ENCODE data around the gene CBLN1.

The CBLN1 gene

GRCh38 chr16:49281480-49281842 lies at the start of gene CBLN1:
Gene CBLN1 (minus strand): TSS chr16:49281838. CDS start chr16:49281465, 373 bp downstream.
- Histone ChIP-seq H3K4me3 (ENCODE audit: insufficient read length, low read depth) (peak within 1 kb of the TSS; percentile 83), H3K9ac (ENCODE audit: insufficient read length, low read depth) (peak within 1 kb of the TSS; percentile 90), H3K9me3 (ENCODE audit: insufficient read depth, low read length) (no peaks in the 10 kb centered on the region), H3K4me1 (ENCODE audit: insufficient read depth, insufficient read length) (peaks cover 13% of the 10 kb centered on the region), H3K27me3 (ENCODE audit: insufficient read depth, insufficient read length) (peaks cover 58% of the 10 kb centered on the region), H3K36me3 (ENCODE audit: insufficient read depth, insufficient read length, low read length) (no peaks in the 10 kb centered on the region)
- TF ChIP-seq YY1 (IDR thresholded peaks at IDR 0.05; ENCODE audit: insufficient read depth, insufficient read length) (no peak), SUZ12 (IDR thresholded peaks at IDR 0.05; ENCODE audit: extremely low read depth, insufficient read depth, insufficient read length) (no peak), ZNF274 (IDR thresholded peaks at IDR 0.05; ENCODE audit: low read depth, low read length) (no peak)
- no peak for DNase-seq (ENCODE audit: low read depth, low spot score)

GRCh38 chr16:49330562-49331201 lies 49.0 kb upstream of the CBLN1 start:
- TF ChIP-seq YY1 (IDR thresholded peaks at IDR 0.05; ENCODE audit: insufficient read depth, insufficient read length), result no peak
- TF ChIP-seq ZNF274 (IDR thresholded peaks at IDR 0.05; ENCODE audit: low read depth, low read length), result no peak
- TF ChIP-seq SUZ12 (IDR thresholded peaks at IDR 0.05; ENCODE audit: extremely low read depth, insufficient read depth, insufficient read length), result no peak
- Histone ChIP-seq H3K9me3 (ENCODE audit: insufficient read depth, low read length) (no peaks in the 10 kb centered on the region), H3K27me3 (ENCODE audit: insufficient read depth, insufficient read length) (no peaks in the 10 kb centered on the region), H3K4me1 (ENCODE audit: insufficient read depth, insufficient read length) (peaks cover 4% of the 10 kb centered on the region), H3K4me3 (ENCODE audit: insufficient read length, low read depth) (no peak overlapping the region), H3K36me3 (ENCODE audit: insufficient read depth, insufficient read length, low read length) (no peaks in the 10 kb centered on the region), H3K9ac (ENCODE audit: insufficient read length, low read depth) (no peak overlapping the region)
- no peak for DNase-seq (ENCODE audit: low read depth, low spot score)

- H3K27me3 ChIP-seq (ENCODE audit: insufficient read depth, insufficient read length), result no peaks in the 10 kb centered on the region
- H3K4me1 ChIP-seq (ENCODE audit: insufficient read depth, insufficient read length), result peaks cover 1% of the 10 kb centered on the region
- H3K9me3 ChIP-seq (ENCODE audit: insufficient read depth, low read length), result no peaks in the 10 kb centered on the region
- H3K4me3 ChIP-seq (ENCODE audit: insufficient read length, low read depth), result no peak overlapping the region
- no peaks in the 10 kb centered on the region for H3K36me3 ChIP-seq (ENCODE audit: insufficient read depth, insufficient read length, low read length)
- no peak for DNase-seq (ENCODE audit: low read depth, low spot score)
- TF ChIP-seq SUZ12 (IDR thresholded peaks at IDR 0.05; ENCODE audit: extremely low read depth, insufficient read depth, insufficient read length) (no peak), ZNF274 (IDR thresholded peaks at IDR 0.05; ENCODE audit: low read depth, low read length) (no peak), YY1 (IDR thresholded peaks at IDR 0.05; ENCODE audit: insufficient read depth, insufficient read length) (no peak)
- H3K9ac ChIP-seq (ENCODE audit: insufficient read length, low read depth), result no peak overlapping the region
Measured at GRCh38 chr16:49328325-49328724, 46.7 kb upstream of the CBLN1 start.

GRCh38 chr16:49327466-49327865 lies 45.8 kb upstream of the CBLN1 start:
- no peak for DNase-seq (ENCODE audit: low read depth, low spot score)
- no peaks in the 10 kb centered on the region for H3K36me3 ChIP-seq (ENCODE audit: insufficient read depth, insufficient read length, low read length)
- no peak overlapping the region for H3K9ac ChIP-seq (ENCODE audit: insufficient read length, low read depth)
- no peaks in the 10 kb centered on the region for H3K9me3 ChIP-seq (ENCODE audit: insufficient read depth, low read length)
- H3K27me3 ChIP-seq (ENCODE audit: insufficient read depth, insufficient read length), result no peaks in the 10 kb centered on the region
- no peak overlapping the region for H3K4me3 ChIP-seq (ENCODE audit: insufficient read length, low read depth)
- H3K4me1 ChIP-seq (ENCODE audit: insufficient read depth, insufficient read length), result no peaks in the 10 kb centered on the region
- TF ChIP-seq YY1 (IDR thresholded peaks at IDR 0.05; ENCODE audit: insufficient read depth, insufficient read length), result no peak

- Histone ChIP-seq H3K9ac (ENCODE audit: insufficient read length, low read depth) (no peak overlapping the region), H3K36me3 (ENCODE audit: insufficient read depth, insufficient read length, low read length) (no peaks in the 10 kb centered on the region), H3K4me1 (ENCODE audit: insufficient read depth, insufficient read length) (no peaks in the 10 kb centered on the region), H3K27me3 (ENCODE audit: insufficient read depth, insufficient read length) (no peaks in the 10 kb centered on the region), H3K9me3 (ENCODE audit: insufficient read depth, low read length) (no peaks in the 10 kb centered on the region), H3K4me3 (ENCODE audit: insufficient read length, low read depth) (no peak overlapping the region)
- DNase-seq (ENCODE audit: low read depth, low spot score), result no peak
- no peak for TF ChIP-seq ZNF274 (IDR thresholded peaks at IDR 0.05; ENCODE audit: low read depth, low read length)
- no peak for TF ChIP-seq SUZ12 (IDR thresholded peaks at IDR 0.05; ENCODE audit: extremely low read depth, insufficient read depth, insufficient read length)
- no peak for TF ChIP-seq YY1 (IDR thresholded peaks at IDR 0.05; ENCODE audit: insufficient read depth, insufficient read length)
Measured at GRCh38 chr16:49324703-49325102, 43.1 kb upstream of the CBLN1 start.

- Histone ChIP-seq H3K4me1 (ENCODE audit: insufficient read depth, insufficient read length) (no peaks in the 10 kb centered on the region), H3K27me3 (ENCODE audit: insufficient read depth, insufficient read length) (no peaks in the 10 kb centered on the region), H3K4me3 (ENCODE audit: insufficient read length, low read depth) (no peak overlapping the region), H3K9ac (ENCODE audit: insufficient read length, low read depth) (no peak overlapping the region), H3K36me3 (ENCODE audit: insufficient read depth, insufficient read length, low read length) (no peaks in the 10 kb centered on the region), H3K9me3 (ENCODE audit: insufficient read depth, low read length) (peaks cover 7% of the 10 kb centered on the region)
- TF ChIP-seq SUZ12 (IDR thresholded peaks at IDR 0.05; ENCODE audit: extremely low read depth, insufficient read depth, insufficient read length) (no peak), ZNF274 (IDR thresholded peaks at IDR 0.05; ENCODE audit: low read depth, low read length) (no peak), YY1 (IDR thresholded peaks at IDR 0.05; ENCODE audit: insufficient read depth, insufficient read length) (no peak)
- no peak for DNase-seq (ENCODE audit: low read depth, low spot score)
Measured at GRCh38 chr16:49315602-49316001, 34.0 kb upstream of the CBLN1 start.

GRCh38 chr16:49312389-49312985 lies 30.8 kb upstream of the CBLN1 start:
- H3K9ac ChIP-seq (ENCODE audit: insufficient read length, low read depth), result no peak overlapping the region
- no peaks in the 10 kb centered on the region; the same call in 1 of the 2 replicates for H3K9me3 ChIP-seq (ENCODE audit: insufficient read depth, low read length)
- TF ChIP-seq SUZ12 (IDR thresholded peaks at IDR 0.05; ENCODE audit: extremely low read depth, insufficient read depth, insufficient read length) (no peak), YY1 (IDR thresholded peaks at IDR 0.05; ENCODE audit: insufficient read depth, insufficient read length) (no peak), ZNF274 (IDR thresholded peaks at IDR 0.05; ENCODE audit: low read depth, low read length) (no peak)
- H3K27me3 ChIP-seq (ENCODE audit: insufficient read depth, insufficient read length), result no peaks in the 10 kb centered on the region
- H3K4me1 ChIP-seq (ENCODE audit: insufficient read depth, insufficient read length), result no peaks in the 10 kb centered on the region
- DNase-seq (ENCODE audit: low read depth, low spot score), result no peak
- H3K36me3 ChIP-seq (ENCODE audit: insufficient read depth, insufficient read length, low read length), result no peaks in the 10 kb centered on the region
- H3K4me3 ChIP-seq (ENCODE audit: insufficient read length, low read depth), result no peak overlapping the region
